ENCODE results near the gene CDH13.

- TF ChIP-seq CTCF (IDR thresholded peaks at IDR 0.05) (no peak), POLR2A (IDR thresholded peaks at IDR 0.05) (no peak)
Observed at GRCh38 chr16:82586130-82586529, 40.6 kb upstream of the CDH13 start.

Data from thyroid gland (tissue), 4 donors.